B cell (primary cell): ENCODE results near the gene PTGR1. TPM values are rescaled to one million over a fixed set of nuclear protein-coding genes. Genes with fewer than 3 reads are reported as not detected.
A peak's percentile ranks its signal among the peaks of the same experiment; 100 is the strongest.

ENCODE experiments used
- ATAC-seq: fragments of 200-7000 bp; cut with Tn5 transposase; one replicate; pipeline ENCODE4 v1.10.0; 2021; ENCODE audit warnings: low read depth, mild to moderate bottlenecking, moderate number of reproducible peaks, moderate library complexity
- CTCF ChIA-PET: fragments of 350-600 bp; sonication (Branson Sonifier 250); formaldehyde crosslinking; loops from one replicate; lab custom pipeline; 2021; ENCODE audit warnings: antibody characterized with exemption, inconsistent platforms; lab: Charles Lee
- POLR2A ChIA-PET: fragments of 350-600 bp; sonication (Branson Sonifier 250); formaldehyde crosslinking; loops from one replicate; lab custom pipeline; 2021; ENCODE audit warnings: antibody characterized with exemption; lab: Charles Lee
- DNase-seq: peaks from one replicate; pipeline ENCODE4 v3.0.0; 2013
- H2AFZ ChIP-seq: 2 replicates; pipeline ENCODE4 v1.6.1; 2012; ENCODE audit warnings: mild to moderate bottlenecking, low read depth, low read length; ENCODE audit not compliant: insufficient read depth, poor library complexity, severe bottlenecking
- H3K27ac ChIP-seq, 2 donors: 1 replicate in 1 of 2; 2 replicates in 1 of 2; pipeline ENCODE4 v1.5.1; 2012 to 2013; ENCODE audit warnings: low read length in 2 of 2, mild to moderate bottlenecking in 2 of 2, moderate library complexity in 1 of 2
- H3K27me3 ChIP-seq, 4 experiments: fragments of 200-600 bp in 1 of 4; sonication (generic) in 1 of 4; replicated peaks in 1 of 4; 1 replicate in 2 of 4; 2 replicates in 2 of 4; pipeline versions ENCODE4 v1.6.1 to v1.7.0; 2013 to 2016; ENCODE audit warnings: low read length in 3 of 4, mild to moderate bottlenecking in 2 of 4, mixed read lengths in 1 of 4, moderate library complexity in 1 of 4; ENCODE audit not compliant: insufficient read depth in 4 of 4, control insufficient read depth in 3 of 4; ENCODE audit errors: control extremely low read depth in 1 of 4
- H3K36me3 ChIP-seq, 2 experiments: replicated peaks in 1 of 2; 1 replicate in 1 of 2; 2 replicates in 1 of 2; pipeline versions ENCODE4 v1.6.1 to v1.7.1; 2013; ENCODE audit warnings: low read length in 1 of 2; ENCODE audit not compliant: insufficient read depth in 2 of 2, control insufficient read depth in 1 of 2; ENCODE audit errors: control extremely low read depth in 1 of 2, extremely low read depth in 1 of 2
- H3K4me1 ChIP-seq, 2 donors: fragments of 200-600 bp in 1 of 2; sonication (generic) in 1 of 2; 1 replicate in 1 of 2; 2 replicates in 1 of 2; pipeline versions ENCODE4 v1.5.1 to v1.6.1; 2013 to 2017; ENCODE audit warnings: low read length in 2 of 2; ENCODE audit not compliant: control insufficient read depth in 2 of 2, insufficient read depth in 2 of 2
- H3K4me2 ChIP-seq: replicated peaks from 2 replicates; pipeline ENCODE3; 2012; ENCODE audit warnings: mild to moderate bottlenecking, low read depth, low read length; ENCODE audit not compliant: poor library complexity, severe bottlenecking
- H3K4me3 ChIP-seq, 5 experiments: fragments of 200-600 bp in 1 of 5; sonication (generic) in 1 of 5; 1 replicate in 3 of 5; 2 replicates in 2 of 5; pipeline versions ENCODE4 v1.5.1 to v1.7.0; 2011 to 2016; ENCODE audit warnings: low read length in 4 of 5, mild to moderate bottlenecking in 4 of 5, low read depth in 2 of 5, control low read depth in 1 of 5, moderate library complexity in 1 of 5; ENCODE audit not compliant: insufficient read depth in 1 of 5; ENCODE audit errors: control extremely low read depth in 1 of 5, extremely low read depth in 1 of 5
- H3K79me2 ChIP-seq: fragments of 200-600 bp; sonication (generic); one replicate; pipeline ENCODE4 v1.6.0; 2016; ENCODE audit warnings: low read length; ENCODE audit not compliant: control insufficient read depth, insufficient read depth
- H3K9ac ChIP-seq: fragments of 200-600 bp; sonication (generic); 2 replicates; pipeline ENCODE4 v1.6.1; 2017; ENCODE audit warnings: mild to moderate bottlenecking, low read length, moderate library complexity
- H3K9me3 ChIP-seq, 3 donors: one replicate each; pipeline versions ENCODE4 v1.6.1 to v1.7.1; 2013; ENCODE audit warnings: low read length in 2 of 3; ENCODE audit not compliant: control insufficient read depth in 2 of 3, insufficient read depth in 1 of 3; ENCODE audit errors: control extremely low read depth in 1 of 3
- H4K20me1 ChIP-seq: 2 replicates; pipeline ENCODE4 v1.6.0; 2012; ENCODE audit warnings: mild to moderate bottlenecking, low read length; ENCODE audit not compliant: insufficient read depth, control insufficient read depth, poor library complexity, severe bottlenecking
- H3K27ac Mint-ChIP-seq: one replicate; pipeline ENCODE4 v1.8.0; 2021; ENCODE audit warnings: mixed read lengths
- H3K27me3 Mint-ChIP-seq: one replicate; pipeline ENCODE4 v1.8.0; 2021; ENCODE audit warnings: mixed read lengths
- H3K4me1 Mint-ChIP-seq: one replicate; pipeline ENCODE4 v1.8.0; 2021; ENCODE audit warnings: mixed read lengths
- H3K4me3 Mint-ChIP-seq: one replicate; pipeline ENCODE4 v1.8.0; 2021; ENCODE audit warnings: mixed read lengths
- H3K9me3 Mint-ChIP-seq: one replicate; pipeline ENCODE4 v1.8.0; 2022; ENCODE audit warnings: mixed read lengths; ENCODE audit not compliant: insufficient read depth
- CTCF ChIP-seq: fragments of 200-600 bp; IDR thresholded peaks from one replicate; pipeline ENCODE4 v1.8.0; 2022; ENCODE audit warnings: antibody characterized with exemption, mild to moderate bottlenecking
- EZH2 ChIP-seq: IDR thresholded peaks from 2 replicates; pipeline ENCODE4 v1.6.1; 2012; ENCODE audit warnings: borderline replicate concordance, low read depth, mild to moderate bottlenecking, moderate library complexity, low read length; ENCODE audit not compliant: insufficient read depth, poor library complexity, severe bottlenecking
- WGBS: methylation state at CpG from one replicate; pipeline ENCODE4 v1.1.5; 2013; ENCODE audit warnings: missing lambda C conversion rate; ENCODE audit not compliant: insufficient coverage; 5-methylcytosine and 5-hydroxymethylcytosine counted together
- intact Hi-C: fragments of 100-400 bp; cut with micrococcal nuclease; formaldehyde crosslinking; loops from one replicate; pipeline ENCODE4 v1.10.0; 2022
- polyA plus RNA-seq: library from polyadenylated mRNA; depleted of rRNA; stranded (reverse); fragments of >200 nt; gene quantifications from 2 replicates; pipeline ENCODE4 v1.2.3, GENCODE V29; 2012
- total RNA-seq, 2 donors: library from RNA; stranded (reverse); fragments of 120-200 nt in 1 of 2; gene quantifications; 1 replicate in 1 of 2; 2 replicates in 1 of 2; pipeline versions ENCODE4 v1.2.3 to v1.2.4, GENCODE V29; 2013 to 2022

The PTGR1 gene
- total and polyA plus RNA-seq, 2 donors (not counting 1 experiment from before 2014, with no cell fraction given) = not detected

GRCh38 chr9:111603041-111603440 is 3.6 kb upstream of the PTGR1 start:
- Histone ChIP-seq H2AFZ (no peak overlapping the region), H3K9ac (no peak overlapping the region), H3K27me3 (peaks cover 0 to 27% (median 12%) of the 10 kb centered on the region in 4 experiments), H3K4me1 (peaks cover 20% of the 10 kb centered on the region in 2 donors), H3K27ac (no peak overlapping the region), H3K36me3 (no peaks in the 10 kb centered on the region), H4K20me1 (no peaks in the 10 kb centered on the region), H3K79me2 (no peaks in the 10 kb centered on the region), H3K4me2 (no peak overlapping the region), H3K4me3 (no peak overlapping the region), H3K9me3 (peaks cover 0 to 11% (median 0%) of the 10 kb centered on the region in 3 donors)
- POLR2A ChIA-PET = no interaction called here
- DNase-seq = no peak
- TF ChIP-seq CTCF (no peak), EZH2 (no peak)
- peaks cover 19% of the 10 kb centered on the region for H3K4me1 Mint-ChIP-seq
- no peak overlapping the region for H3K4me3 Mint-ChIP-seq
- no peak for ATAC-seq
- intact Hi-C loops = no loop called here
- no peak overlapping the region for H3K27ac Mint-ChIP-seq
- H3K9me3 Mint-ChIP-seq = no peaks in the 10 kb centered on the region
- 83% methylated on average over 1 of the region's 4 CpGs for WGBS
- peaks cover 39% of the 10 kb centered on the region for H3K27me3 Mint-ChIP-seq
- CTCF ChIA-PET = no interaction called here

DNA sequence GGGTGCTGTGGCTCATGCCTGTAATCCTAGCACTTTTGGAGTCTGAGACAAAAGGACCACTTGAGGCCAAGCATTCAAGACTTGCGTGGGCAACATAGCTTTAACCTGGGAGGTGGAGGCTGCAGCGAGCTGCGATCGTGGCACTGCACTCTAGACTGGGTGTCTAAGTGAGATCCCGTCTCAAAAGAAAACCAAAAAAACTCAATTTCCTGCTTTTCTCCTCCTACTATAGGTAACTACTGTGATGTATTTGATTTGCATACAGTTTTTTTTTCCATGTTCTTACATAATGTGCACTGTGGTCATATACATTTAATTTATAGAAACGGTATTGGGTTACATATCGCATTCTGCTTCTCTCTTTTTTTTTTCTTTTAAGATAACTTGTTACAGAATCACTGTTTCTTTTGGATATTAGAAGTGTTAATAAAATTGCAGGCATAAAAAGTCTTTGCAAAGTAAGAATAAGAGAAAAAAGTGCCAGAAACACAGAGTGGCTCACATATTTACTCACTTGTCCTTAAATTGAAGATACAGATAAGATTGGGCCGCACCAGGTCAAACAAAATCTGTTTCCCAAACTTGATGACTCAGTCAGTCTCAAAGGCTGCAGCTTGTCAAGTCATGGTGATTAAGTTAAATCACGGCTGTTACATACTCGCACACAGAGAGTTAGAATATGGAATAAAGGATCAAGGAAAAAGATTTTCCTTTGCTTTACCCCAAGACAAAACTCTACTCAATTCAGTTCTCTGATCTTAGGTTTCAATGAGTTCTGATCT is 2.0 kb upstream of the PTGR1 start:
- Mint-ChIP-seq H3K9me3 (no peaks in the 10 kb centered on the region), H3K27me3 (peaks cover 46% of the 10 kb centered on the region), H3K27ac (no peak overlapping the region), H3K4me3 (peak overlapping the region; percentile 21), H3K4me1 (peaks cover 25% of the 10 kb centered on the region)
- Histone ChIP-seq H3K4me3 (no peak overlapping the region), H3K27ac (no peak overlapping the region), H3K27me3 (peaks cover 0 to 36% (median 19%) of the 10 kb centered on the region in 4 experiments), H2AFZ (no peak overlapping the region), H4K20me1 (no peaks in the 10 kb centered on the region), H3K9ac (no peak overlapping the region), H3K4me1 (peaks cover 22 to 23% of the 10 kb centered on the region in 2 donors), H3K79me2 (no peaks in the 10 kb centered on the region), H3K9me3 (peaks cover 0 to 13% (median 0%) of the 10 kb centered on the region in 3 donors), H3K36me3 (no peaks in the 10 kb centered on the region), H3K4me2 (no peak overlapping the region)
- intact Hi-C loops = no loop called here
- POLR2A ChIA-PET = no interaction called here
- no peak for DNase-seq
- TF ChIP-seq CTCF (no peak), EZH2 (no peak)
- CTCF ChIA-PET = no interaction called here
- ATAC-seq = no peak
- 100% methylated on average over 1 of the region's 10 CpGs for WGBS
